ENCODE results near the gene ATP11B. TPM values are rescaled to one million over a fixed set of nuclear protein-coding genes. Genes with fewer than 3 reads are reported as not detected.

The ATP11B gene
- polyA plus RNA-seq, 3 donors from 2014 or later: 21.8 to 85.1 (median 39.5) TPM

GRCh38 chr3:182802413-182803390, 9.4 kb downstream of the ATP11B start:
- Mint-ChIP-seq H3K9me3 (no peaks in the 10 kb centered on the region), H3K27me3 (ENCODE audit: low read depth in 3 of 3) (peaks cover 2 to 3% (median 2%) of the 10 kb centered on the region in 3 donors), H3K36me3 (no peaks in the 10 kb centered on the region), H3K4me3 (peak overlapping the region in 2 of 5 donors; percentile 36 to 40), H3K27ac (peak overlapping the region in 5 of 6 donors; percentile 4 to 33 (median 9)), H3K4me1 (peaks cover 73 to 86% of the 10 kb centered on the region in 2 donors)
- DNase-seq: no peak

GRCh38 chr3:182803596-182803995, 10.3 kb downstream of the ATP11B start:
- peaks cover 73 to 86% of the 10 kb centered on the region in 2 donors for H3K4me1 Mint-ChIP-seq
- peaks cover 0 to 3% (median 2%) of the 10 kb centered on the region in 3 donors for H3K27me3 Mint-ChIP-seq (ENCODE audit: low read depth in 3 of 3)
- H3K27ac Mint-ChIP-seq: peak overlapping the region in 1 of 6 donors; percentile 14
- no peak overlapping the region for H3K4me3 Mint-ChIP-seq
- H3K9me3 Mint-ChIP-seq: no peaks in the 10 kb centered on the region
- no peak for DNase-seq
- no peaks in the 10 kb centered on the region for H3K36me3 Mint-ChIP-seq

- H3K27me3 Mint-ChIP-seq (ENCODE audit: low read depth in 3 of 3): peaks cover 0 to 4% (median 2%) of the 10 kb centered on the region in 3 donors
Measured at GRCh38 chr3:182807061-182807460, 13.8 kb downstream of the ATP11B start.

GRCh38 chr3:182808041-182808770, 14.9 kb downstream of the ATP11B start:
- peaks cover 72 to 100% of the 10 kb centered on the region in 2 donors for H3K4me1 Mint-ChIP-seq
- DNase-seq: no peak
- H3K9me3 Mint-ChIP-seq: no peaks in the 10 kb centered on the region
- no peaks in the 10 kb centered on the region for H3K36me3 Mint-ChIP-seq
- H3K27me3 Mint-ChIP-seq (ENCODE audit: low read depth in 3 of 3): peaks cover 0 to 6% (median 2%) of the 10 kb centered on the region in 3 donors
- peak overlapping the region in 2 of 6 donors; percentile 13 to 41 for H3K27ac Mint-ChIP-seq
- peak overlapping the region in 2 of 5 donors; percentile 2 to 7 for H3K4me3 Mint-ChIP-seq

More at GRCh38 chr3:182807061-182807460, 13.8 kb downstream of the ATP11B start:
- no peaks in the 10 kb centered on the region for H3K9me3 Mint-ChIP-seq
- peak overlapping the region in 3 of 5 donors; percentile 2 to 70 (median 15) for H3K4me3 Mint-ChIP-seq
- H3K27ac Mint-ChIP-seq: peak overlapping the region in 2 of 6 donors; percentile 2 to 50
- H3K4me1 Mint-ChIP-seq: peaks cover 73 to 100% of the 10 kb centered on the region in 2 donors
- no peak for DNase-seq
- no peaks in the 10 kb centered on the region for H3K36me3 Mint-ChIP-seq

GRCh38 chr3:182809531-182809930, 16.2 kb downstream of the ATP11B start:
- Mint-ChIP-seq H3K4me3 (no peak overlapping the region), H3K36me3 (no peaks in the 10 kb centered on the region), H3K27ac (no peak overlapping the region), H3K4me1 (peaks cover 67 to 94% of the 10 kb centered on the region in 2 donors), H3K27me3 (ENCODE audit: low read depth in 3 of 3) (peaks cover 0 to 6% (median 2%) of the 10 kb centered on the region in 3 donors), H3K9me3 (no peaks in the 10 kb centered on the region)
- DNase-seq: no peak

GRCh38 chr3:182810574-182811268, 17.4 kb downstream of the ATP11B start:
- H3K4me3 Mint-ChIP-seq: no peak overlapping the region
- peaks cover 0 to 6% (median 0%) of the 10 kb centered on the region in 3 donors for H3K27me3 Mint-ChIP-seq (ENCODE audit: low read depth in 3 of 3)
- no peak overlapping the region for H3K27ac Mint-ChIP-seq
- no peaks in the 10 kb centered on the region for H3K9me3 Mint-ChIP-seq
- H3K36me3 Mint-ChIP-seq: no peaks in the 10 kb centered on the region
- peaks cover 69 to 94% of the 10 kb centered on the region in 2 donors for H3K4me1 Mint-ChIP-seq
- no peak for DNase-seq

GRCh38 chr3:182811269-182811596, 17.9 kb downstream of the ATP11B start:
- peaks cover 0 to 6% (median 0%) of the 10 kb centered on the region in 3 donors for H3K27me3 Mint-ChIP-seq (ENCODE audit: low read depth in 3 of 3)
- H3K4me3 Mint-ChIP-seq: no peak overlapping the region
- peak overlapping the region in 2 of 6 donors; percentile 24 to 51 for H3K27ac Mint-ChIP-seq
- H3K36me3 Mint-ChIP-seq: no peaks in the 10 kb centered on the region
- no peaks in the 10 kb centered on the region for H3K9me3 Mint-ChIP-seq
- no peak for DNase-seq
- peaks cover 73 to 94% of the 10 kb centered on the region in 2 donors for H3K4me1 Mint-ChIP-seq

GRCh38 chr3:182812123-182812522, 18.8 kb downstream of the ATP11B start:
- no peak for DNase-seq
- peaks cover 0 to 3% (median 0%) of the 10 kb centered on the region in 3 donors for H3K27me3 Mint-ChIP-seq (ENCODE audit: low read depth in 3 of 3)
- H3K9me3 Mint-ChIP-seq: no peaks in the 10 kb centered on the region
- no peak overlapping the region for H3K4me3 Mint-ChIP-seq
- H3K36me3 Mint-ChIP-seq: no peaks in the 10 kb centered on the region
- peaks cover 72 to 94% of the 10 kb centered on the region in 2 donors for H3K4me1 Mint-ChIP-seq
- peak overlapping the region in 1 of 6 donors; percentile 7 for H3K27ac Mint-ChIP-seq

GRCh38 chr3:182814419-182815062, 21.2 kb downstream of the ATP11B start:
- H3K36me3 Mint-ChIP-seq: no peaks in the 10 kb centered on the region
- H3K9me3 Mint-ChIP-seq: no peaks in the 10 kb centered on the region
- peaks cover 0 to 3% (median 0%) of the 10 kb centered on the region in 3 donors for H3K27me3 Mint-ChIP-seq (ENCODE audit: low read depth in 3 of 3)
- peak overlapping the region in 3 of 6 donors; percentile 25 to 47 (median 41) for H3K27ac Mint-ChIP-seq
- peak overlapping the region in 1 of 5 donors; percentile 45 for H3K4me3 Mint-ChIP-seq
- H3K4me1 Mint-ChIP-seq: peaks cover 68 to 89% of the 10 kb centered on the region in 2 donors
- DNase-seq: no peak

- no peak for DNase-seq
- H3K36me3 Mint-ChIP-seq: peaks cover 0 to 4% (median under 1%) of the 10 kb centered on the region in 3 donors
- peaks cover 0 to 3% (median 0%) of the 10 kb centered on the region in 3 donors for H3K27me3 Mint-ChIP-seq (ENCODE audit: low read depth in 3 of 3)
- peak overlapping the region in 2 of 6 donors; percentile 2 to 17 for H3K27ac Mint-ChIP-seq
- H3K4me1 Mint-ChIP-seq: peaks cover 69 to 88% of the 10 kb centered on the region in 2 donors
- H3K4me3 Mint-ChIP-seq: peak overlapping the region in 1 of 5 donors; percentile 30
- no peaks in the 10 kb centered on the region for H3K9me3 Mint-ChIP-seq
Measured at GRCh38 chr3:182816181-182816580, 22.9 kb downstream of the ATP11B start.

GRCh38 chr3:182818296-182818978, 25.1 kb downstream of the ATP11B start:
- Mint-ChIP-seq H3K27me3 (ENCODE audit: low read depth in 3 of 3) (no peaks in the 10 kb centered on the region), H3K4me3 (no peak overlapping the region)

GRCh38 chr3:182821221-182821981, 28.1 kb downstream of the ATP11B start:
- Mint-ChIP-seq H3K4me1 (peaks cover 58 to 85% of the 10 kb centered on the region in 2 donors), H3K27ac (peak overlapping the region; percentile 0 to 60 (median 12)), H3K9me3 (no peaks in the 10 kb centered on the region), H3K27me3 (ENCODE audit: low read depth in 3 of 3) (peaks cover 0 to 2% (median 0%) of the 10 kb centered on the region in 3 donors), H3K36me3 (peaks cover 15 to 27% (median 16%) of the 10 kb centered on the region in 3 donors), H3K4me3 (no peak overlapping the region)
- DNase-seq: no peak

More at GRCh38 chr3:182818296-182818978, 25.1 kb downstream of the ATP11B start:
- H3K4me1 Mint-ChIP-seq: peaks cover 54 to 83% of the 10 kb centered on the region in 2 donors
- H3K9me3 Mint-ChIP-seq: no peaks in the 10 kb centered on the region
- no peak for DNase-seq
- no peak overlapping the region for H3K27ac Mint-ChIP-seq
- H3K36me3 Mint-ChIP-seq: peaks cover 11 to 20% (median 11%) of the 10 kb centered on the region in 3 donors
